GM12878 (cell line): ENCODE data around the gene SLC22A23. TPM values are rescaled to one million over a fixed set of nuclear protein-coding genes. Genes with fewer than 3 reads are reported as not detected.

Source experiments
- ATAC-seq: fragments of 200-7000 bp; cut with Tn5 transposase; 3 replicates; pipeline ENCODE4 v1.9.1; 2020; ENCODE audit warnings: mild to moderate bottlenecking, moderate library complexity
- BruUV-seq: library from RNA; stranded (reverse); fragments of 400-500 nt; replicated peaks from 2 replicates; lab custom pipeline; 2021; lab: Mats Ljungman, UMichigan
- CTCF ChIA-PET: fragments of 300-600 bp; sonication (Branson Sonifier 250); formaldehyde crosslinking; extraction: SDS; loops from one replicate; lab custom pipeline; 2021; ENCODE audit warnings: inconsistent platforms; lab: Yijun Ruan, JAX
- POLR2A ChIA-PET: fragments of 350-600 bp; formaldehyde crosslinking; extraction: SDS; loops from one replicate; lab custom pipeline; 2021; ENCODE audit warnings: inconsistent platforms; lab: Charles Lee
- RAD21 ChIA-PET: fragments of 300-600 bp; sonication (Branson Sonifier 250); formaldehyde crosslinking; loops from one replicate; lab custom pipeline; 2023; ENCODE audit warnings: antibody characterized with exemption; ENCODE audit not compliant: unreplicated experiment; lab: Charles Lee
- SMC1A ChIA-PET: fragments of 300-600 bp; sonication (Branson Sonifier 250); formaldehyde crosslinking; loops from one replicate; lab custom pipeline; 2023; ENCODE audit not compliant: unreplicated experiment, uncharacterized antibody; lab: Charles Lee
- DNase-seq: peaks from one replicate; pipeline ENCODE4 v3.0.0-alpha.2; 2011; ENCODE audit warnings: low read depth, low spot score
- FAIRE-seq: peaks from 3 replicates; lab custom pipeline; 2011; peaks lifted over from hg19 to GRCh38; lab: Jason Lieb, UNC
- H2AFZ ChIP-seq: 2 replicates; pipeline ENCODE4 v1.6.0; 2011; ENCODE audit warnings: low read depth, low read length, control low read depth; ENCODE audit not compliant: control insufficient read depth
- H3K27ac ChIP-seq: 2 replicates; pipeline ENCODE4 v1.5.1; 2011; ENCODE audit warnings: control low read depth; ENCODE audit not compliant: control insufficient read depth, insufficient read depth
- H3K27me3 ChIP-seq, 2 experiments: replicated peaks in 1 of 2; 2 replicates each; pipeline versions ENCODE4 v1.6.0 to v1.6.1; 2011; ENCODE audit warnings: low read length in 1 of 2; ENCODE audit not compliant: control insufficient read depth in 2 of 2, insufficient read depth in 2 of 2
- H3K36me3 ChIP-seq, 2 experiments: 2 replicates each; pipeline ENCODE4 v1.5.1; 2011; ENCODE audit warnings: low read length in 1 of 2; ENCODE audit not compliant: control insufficient read depth in 2 of 2, insufficient read depth in 2 of 2
- H3K4me1 ChIP-seq: 2 replicates; pipeline ENCODE4 v1.6.1; 2011; ENCODE audit warnings: mild to moderate bottlenecking, low read length, moderate library complexity, mixed read lengths; ENCODE audit not compliant: control insufficient read depth, insufficient read depth
- H3K4me2 ChIP-seq: 2 replicates; pipeline ENCODE4 v1.6.0; 2011; ENCODE audit warnings: control low read depth; ENCODE audit not compliant: control insufficient read depth, insufficient read depth
- H3K4me3 ChIP-seq: fragments of 200-600 bp; sonication (generic); 2 replicates; pipeline ENCODE4 v1.5.1; 2016
- H3K79me2 ChIP-seq: 2 replicates; pipeline ENCODE4 v1.6.0; 2011; ENCODE audit warnings: low read length; ENCODE audit not compliant: control insufficient read depth, insufficient read depth
- H3K9ac ChIP-seq: 2 replicates; pipeline ENCODE4 v1.8.0; 2011; ENCODE audit warnings: low read length, control low read depth, mixed read lengths; ENCODE audit not compliant: control insufficient read depth, insufficient read depth
- H3K9me3 ChIP-seq: replicated peaks from 3 replicates; pipeline ENCODE4 v1.5.1; 2011; ENCODE audit warnings: mild to moderate bottlenecking, low read length; ENCODE audit not compliant: control insufficient read depth, insufficient read depth
- H4K20me1 ChIP-seq: 2 replicates; pipeline ENCODE4 v1.6.0; 2011; ENCODE audit not compliant: control insufficient read depth, insufficient read depth
- ATF3 ChIP-seq: IDR thresholded peaks from 2 replicates; pipeline ENCODE4 v1.6.1; 2011; ENCODE audit warnings: low read depth, mild to moderate bottlenecking, low read length, moderate library complexity, borderline replicate concordance; ENCODE audit errors: extremely low read depth
- CBFB ChIP-seq: IDR thresholded peaks from 2 replicates; pipeline ENCODE4 v1.6.1; 2016; ENCODE audit warnings: antibody characterized with exemption, low read depth
- CHD2 ChIP-seq: IDR thresholded peaks from 2 replicates; pipeline ENCODE4 v1.6.1; 2011; ENCODE audit warnings: low read depth, low read length, improper control_type of control experiment, borderline replicate concordance
- ESRRA ChIP-seq: IDR thresholded peaks from 2 replicates; pipeline ENCODE4 v1.6.1; 2012; ENCODE audit warnings: mild to moderate bottlenecking, low read length, improper control_type of control experiment
- HCFC1 ChIP-seq: fragments of 150-350 bp; IDR thresholded peaks from 2 replicates; pipeline ENCODE4 v1.6.1; 2014; ENCODE audit warnings: low read length
- HDAC6 ChIP-seq: fragments of 200-600 bp; sonication (generic); IDR thresholded peaks from one replicate; pipeline ENCODE4 v1.8.0; 2017; ENCODE audit warnings: antibody characterized with exemption; ENCODE audit not compliant: unreplicated experiment
- MEF2B ChIP-seq: fragments of 450-650 bp; IDR thresholded peaks from 2 replicates; pipeline ENCODE4 v1.6.1; 2018; ENCODE audit warnings: mild to moderate bottlenecking, moderate library complexity; ENCODE audit not compliant: partially characterized antibody, poor library complexity, severe bottlenecking
- NBN ChIP-seq: fragments of 450-650 bp; IDR thresholded peaks from 2 replicates; pipeline ENCODE4 v1.6.1; 2016
- NFIC ChIP-seq: IDR thresholded peaks from 2 replicates; pipeline ENCODE4 v1.6.1; 2012; ENCODE audit warnings: low read depth, mild to moderate bottlenecking, inconsistent platforms, low read length, moderate library complexity
- PAX5 ChIP-seq: IDR thresholded peaks from 2 replicates; pipeline ENCODE4 v1.6.1; 2011; ENCODE audit warnings: low read depth, low read length, borderline replicate concordance
- POLR2A ChIP-seq: IDR thresholded peaks from 2 replicates; pipeline ENCODE4 v1.6.1; 2011; ENCODE audit warnings: low read depth, mild to moderate bottlenecking, low read length
- POU2F2 ChIP-seq: IDR thresholded peaks from 3 replicates; pipeline ENCODE4 v1.6.1; 2011; ENCODE audit warnings: low read depth, mild to moderate bottlenecking, low read length, borderline replicate concordance
- RELB ChIP-seq: fragments of 450-650 bp; IDR thresholded peaks from 2 replicates; pipeline ENCODE4 v1.6.1; 2017; ENCODE audit warnings: low read depth, mild to moderate bottlenecking, moderate library complexity
- SPI1 ChIP-seq: IDR thresholded peaks from 2 replicates; pipeline ENCODE4 v1.6.1; 2011; ENCODE audit warnings: low read depth, mild to moderate bottlenecking, low read length, moderate library complexity, borderline replicate concordance; ENCODE audit not compliant: insufficient read depth
- WGBS: methylation state at CpG from one replicate; pipeline ENCODE4 v1.1.6; 2016; ENCODE audit warnings: low lambda C conversion rate; ENCODE audit not compliant: insufficient replicate concordance, insufficient coverage; ENCODE audit errors: missing lambda C conversion rate; 5-methylcytosine and 5-hydroxymethylcytosine counted together
- in situ Hi-C: fragments of 300-500 bp; cut with MboI; formaldehyde crosslinking; loops from 9 replicates; pipeline ENCODE4 v1.14.3; 2018; ENCODE audit warnings: mixed read lengths
- intact Hi-C: fragments of 100-400 bp; cut with micrococcal nuclease; formaldehyde crosslinking; loops from one replicate; pipeline ENCODE4 v1.14.2; 2022; ENCODE audit not compliant: unreplicated experiment
- polyA plus RNA-seq, 11 experiments: library from polyadenylated mRNA; depleted of rRNA in 4 of 11; unstranded in 6 of 11; stranded (reverse) in 5 of 11; fragments of >200 nt; fragmentation: Nextera tagmentation in 4 of 11; fragmentation: Illumina TruSeq in 1 of 11; extraction: Ambion mirVana in 4 of 11; extraction: Trizol in 1 of 11; gene quantifications; 1 replicate in 1 of 11; 2 replicates in 10 of 11; pipeline versions ENCODE4 v1.2.1 to v1.2.3, GENCODE V29; 2011 to 2016; ENCODE audit warnings: inconsistent platforms in 2 of 11, missing spikeins in 2 of 11, low read depth in 1 of 11
- total RNA-seq, 4 experiments: library from RNA; depleted of rRNA in 3 of 4; stranded (reverse); fragments of >200 nt in 3 of 4; fragmentation: Illumina TruSeq in 1 of 4; extraction: Trizol in 1 of 4; gene quantifications; 2 replicates each; pipeline versions ENCODE4 v1.2.1 to v1.2.3, GENCODE V29; 2013 to 2021
- TF ChIP-seq, protein P1 (sequence below): IDR thresholded peaks from 2 replicates; pipeline ENCODE4 v1.6.1; 2011; ENCODE audit warnings: borderline replicate concordance, low read depth, mild to moderate bottlenecking, moderate library complexity, low read length; ENCODE audit not compliant: insufficient read depth, poor library complexity, severe bottlenecking
- TF ChIP-seq, protein P2 (sequence below): fragments of 450-650 bp; IDR thresholded peaks from 2 replicates; pipeline ENCODE4 v1.6.1; 2018; ENCODE audit warnings: borderline replicate concordance, mild to moderate bottlenecking; ENCODE audit not compliant: partially characterized antibody
- TF ChIP-seq, protein P3 (sequence below): IDR thresholded peaks from 2 replicates; pipeline ENCODE4 v1.6.1; 2012; ENCODE audit warnings: low read depth, low read length, improper control_type of control experiment

SLC22A23 gene
- total and polyA plus RNA-seq, 10 of the 15 experiments (the other 5 are each of a cell fraction or from before 2014, with no cell fraction given), result 0.20 to 2.4 (median 0.74) TPM

DNA sequence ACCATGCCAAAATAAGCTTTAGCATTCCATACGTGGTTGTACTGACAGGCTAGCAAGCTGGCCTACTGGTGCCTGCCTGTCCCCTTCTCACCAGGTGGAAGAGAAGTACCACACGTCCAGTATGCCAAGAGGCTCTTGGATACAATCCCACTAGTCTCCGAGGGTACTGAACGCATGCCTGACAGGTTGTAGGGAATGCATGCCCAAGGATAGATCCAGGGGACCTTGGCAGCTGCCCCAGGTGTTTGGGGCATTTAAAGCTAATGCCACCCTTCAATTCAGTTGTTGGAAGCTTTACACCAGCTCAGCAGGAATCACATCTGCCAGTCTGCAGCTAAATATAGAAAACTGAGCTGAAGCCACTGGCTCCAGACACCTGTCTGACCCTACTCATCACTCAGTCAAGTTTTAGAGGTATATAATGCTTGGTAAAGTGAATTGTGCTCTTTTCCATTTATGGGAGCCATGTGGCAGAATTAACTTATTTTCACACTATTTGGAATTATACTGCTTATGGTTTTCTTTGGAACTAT, 234.3 kb downstream of the SLC22A23 start:
- intact Hi-C loops (no loop called here), in situ Hi-C loops (no loop called here)
- TF ChIP-seq CBFB (no peak), PAX5 (no peak), HDAC6 (no peak), HCFC1 (no peak), POU2F2 (no peak), ATF3 (no peak), NFIC (no peak), NBN (no peak), POLR2A (no peak), ESRRA (no peak), RELB (no peak), MEF2B (no peak), CHD2 (no peak), SPI1 (no peak)
- TF ChIP-seq, protein P1, sequence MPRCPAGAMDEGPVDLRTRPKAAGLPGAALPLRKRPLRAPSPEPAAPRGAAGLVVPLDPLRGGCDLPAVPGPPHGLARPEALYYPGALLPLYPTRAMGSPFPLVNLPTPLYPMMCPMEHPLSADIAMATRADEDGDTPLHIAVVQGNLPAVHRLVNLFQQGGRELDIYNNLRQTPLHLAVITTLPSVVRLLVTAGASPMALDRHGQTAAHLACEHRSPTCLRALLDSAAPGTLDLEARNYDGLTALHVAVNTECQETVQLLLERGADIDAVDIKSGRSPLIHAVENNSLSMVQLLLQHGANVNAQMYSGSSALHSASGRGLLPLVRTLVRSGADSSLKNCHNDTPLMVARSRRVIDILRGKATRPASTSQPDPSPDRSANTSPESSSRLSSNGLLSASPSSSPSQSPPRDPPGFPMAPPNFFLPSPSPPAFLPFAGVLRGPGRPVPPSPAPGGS, result no peak
- TF ChIP-seq, protein P2, sequence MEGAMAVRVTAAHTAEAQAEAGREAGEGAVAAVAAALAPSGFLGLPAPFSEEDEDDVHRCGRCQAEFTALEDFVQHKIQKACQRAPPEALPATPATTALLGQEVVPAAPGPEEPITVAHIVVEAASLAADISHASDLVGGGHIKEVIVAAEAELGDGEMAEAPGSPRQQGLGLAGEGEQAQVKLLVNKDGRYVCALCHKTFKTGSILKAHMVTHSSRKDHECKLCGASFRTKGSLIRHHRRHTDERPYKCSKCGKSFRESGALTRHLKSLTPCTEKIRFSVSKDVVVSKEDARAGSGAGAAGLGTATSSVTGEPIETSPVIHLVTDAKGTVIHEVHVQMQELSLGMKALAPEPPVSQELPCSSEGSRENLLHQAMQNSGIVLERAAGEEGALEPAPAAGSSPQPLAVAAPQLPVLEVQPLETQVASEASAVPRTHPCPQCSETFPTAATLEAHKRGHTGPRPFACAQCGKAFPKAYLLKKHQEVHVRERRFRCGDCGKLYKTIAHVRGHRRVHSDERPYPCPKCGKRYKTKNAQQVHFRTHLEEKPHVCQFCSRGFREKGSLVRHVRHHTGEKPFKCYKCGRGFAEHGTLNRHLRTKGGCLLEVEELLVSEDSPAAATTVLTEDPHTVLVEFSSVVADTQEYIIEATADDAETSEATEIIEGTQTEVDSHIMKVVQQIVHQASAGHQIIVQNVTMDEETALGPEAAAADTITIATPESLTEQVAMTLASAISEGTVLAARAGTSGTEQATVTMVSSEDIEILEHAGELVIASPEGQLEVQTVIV, result no peak
- TF ChIP-seq, protein P3, sequence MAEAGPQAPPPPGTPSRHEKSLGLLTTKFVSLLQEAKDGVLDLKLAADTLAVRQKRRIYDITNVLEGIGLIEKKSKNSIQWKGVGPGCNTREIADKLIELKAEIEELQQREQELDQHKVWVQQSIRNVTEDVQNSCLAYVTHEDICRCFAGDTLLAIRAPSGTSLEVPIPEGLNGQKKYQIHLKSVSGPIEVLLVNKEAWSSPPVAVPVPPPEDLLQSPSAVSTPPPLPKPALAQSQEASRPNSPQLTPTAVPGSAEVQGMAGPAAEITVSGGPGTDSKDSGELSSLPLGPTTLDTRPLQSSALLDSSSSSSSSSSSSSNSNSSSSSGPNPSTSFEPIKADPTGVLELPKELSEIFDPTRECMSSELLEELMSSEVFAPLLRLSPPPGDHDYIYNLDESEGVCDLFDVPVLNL, result no peak
- ATAC-seq, result no peak
- Histone ChIP-seq H3K4me2 (no peak overlapping the region), H3K27me3 (peaks cover 10% of the 10 kb centered on the region in 2 experiments), H3K4me3 (no peak overlapping the region), H3K27ac (no peak overlapping the region), H3K9me3 (no peaks in the 10 kb centered on the region; the same call in 2 of the 3 replicates), H3K79me2 (no peaks in the 10 kb centered on the region), H3K4me1 (peaks cover 11% of the 10 kb centered on the region), H4K20me1 (no peaks in the 10 kb centered on the region), H3K36me3 (no peaks in the 10 kb centered on the region), H3K9ac (no peak overlapping the region), H2AFZ (no peak overlapping the region)
- FAIRE-seq, result no peak
- CTCF ChIA-PET, result interaction anchor here (0.6 kb wide), 1 partner anchor 18 kb away, joined by 3 read pairs; no protein-coding TSS in a partner anchor
- POLR2A ChIA-PET, result no interaction called here
- RAD21 ChIA-PET, result no interaction called here
- SMC1A ChIA-PET, result no interaction called here
- no TSS peak for BruUV-seq
- DNase-seq, result no peak
- WGBS, result 60% methylated on average over 4 of the region's 4 CpGs
